CD14-positive monocyte (primary cell): ENCODE data around the gene F10. TPM values are rescaled to one million over a fixed set of nuclear protein-coding genes. Genes with fewer than 3 reads are reported as not detected.

Source experiments
- DNase-seq, 3 donors: peaks; one replicate each; pipeline ENCODE4 v3.0.0-alpha.2; 2011 to 2022
- H2AFZ ChIP-seq: 2 replicates; pipeline ENCODE4 v1.6.0; 2012; ENCODE audit warnings: mild to moderate bottlenecking, low read depth, low read length, inconsistent platforms; ENCODE audit not compliant: insufficient read depth, poor library complexity, severe bottlenecking
- H3K27ac ChIP-seq, 2 donors: 1 replicate in 1 of 2; 2 replicates in 1 of 2; pipeline ENCODE4 v1.5.1; 2012 to 2013; ENCODE audit warnings: low read length in 2 of 2, control low read depth in 1 of 2, inconsistent platforms in 1 of 2, low read depth in 1 of 2, mild to moderate bottlenecking in 1 of 2
- H3K27me3 ChIP-seq, 2 donors: one replicate each; pipeline versions ENCODE4 v1.6.0 to v1.6.1; 2011 to 2013; ENCODE audit warnings: low read length in 2 of 2; ENCODE audit not compliant: control insufficient read depth in 2 of 2, insufficient read depth in 2 of 2
- H3K36me3 ChIP-seq, 2 donors: replicated peaks in 1 of 2; 1 replicate in 1 of 2; 2 replicates in 1 of 2; pipeline versions ENCODE4 v1.5.1 to v1.6.1; 2012 to 2013; ENCODE audit warnings: low read length in 2 of 2, control low read depth in 1 of 2, inconsistent platforms in 1 of 2, mild to moderate bottlenecking in 1 of 2; ENCODE audit not compliant: insufficient read depth in 2 of 2, control insufficient read depth in 1 of 2
- H3K4me1 ChIP-seq, 2 donors: 1 replicate in 1 of 2; 2 replicates in 1 of 2; pipeline versions ENCODE4 v1.5.1 to v1.6.1; 2012 to 2013; ENCODE audit warnings: low read length in 2 of 2, control low read depth in 1 of 2, inconsistent platforms in 1 of 2, mild to moderate bottlenecking in 1 of 2, moderate library complexity in 1 of 2; ENCODE audit not compliant: insufficient read depth in 2 of 2, control insufficient read depth in 1 of 2
- H3K4me2 ChIP-seq: replicated peaks from 2 replicates; pipeline ENCODE3; 2012; ENCODE audit warnings: low read length, moderate library complexity, mild to moderate bottlenecking; ENCODE audit not compliant: poor library complexity, severe bottlenecking; ENCODE audit errors: extremely low read depth
- H3K4me3 ChIP-seq, 3 experiments: fragments of 200-600 bp in 1 of 3; sonication (generic) in 1 of 3; replicated peaks in 1 of 3; 1 replicate in 2 of 3; 2 replicates in 1 of 3; pipeline ENCODE4 v1.5.1; 2011 to 2013; ENCODE audit warnings: low read length in 3 of 3, mild to moderate bottlenecking in 3 of 3, control low read depth in 2 of 3, low read depth in 2 of 3, inconsistent platforms in 1 of 3, moderate library complexity in 1 of 3
- H3K79me2 ChIP-seq: 2 replicates; pipeline ENCODE4 v1.6.0; 2012; ENCODE audit warnings: mild to moderate bottlenecking, control low read depth, inconsistent platforms, low read length, moderate library complexity; ENCODE audit not compliant: insufficient read depth
- H3K9ac ChIP-seq: 2 replicates; pipeline ENCODE4 v1.6.0; 2017; ENCODE audit warnings: low read length, mild to moderate bottlenecking; ENCODE audit not compliant: insufficient read depth, poor library complexity, severe bottlenecking
- H3K9me3 ChIP-seq, 2 donors: replicated peaks in 1 of 2; 1 replicate in 1 of 2; 2 replicates in 1 of 2; pipeline versions ENCODE4 v1.5.1 to v1.6.1; 2012 to 2013; ENCODE audit warnings: low read length in 2 of 2, control low read depth in 1 of 2; ENCODE audit not compliant: control insufficient read depth in 1 of 2, insufficient read depth in 1 of 2
- H4K20me1 ChIP-seq: 2 replicates; pipeline ENCODE4 v1.6.0; 2012; ENCODE audit warnings: mild to moderate bottlenecking, low read length, control low read depth, moderate library complexity; ENCODE audit not compliant: insufficient read depth
- H3K27ac Mint-ChIP-seq, 7 donors: one replicate each; pipeline ENCODE4 v1.8.0; 2020; ENCODE audit warnings: mild to moderate bottlenecking in 7 of 7, mixed read lengths in 7 of 7, moderate library complexity in 6 of 7, inconsistent platforms in 2 of 7
- H3K27me3 Mint-ChIP-seq, 3 donors: one replicate each; pipeline ENCODE4 v1.8.0; 2021 to 2022; ENCODE audit warnings: low read depth in 3 of 3, mild to moderate bottlenecking in 3 of 3, mixed read lengths in 3 of 3, moderate library complexity in 3 of 3, inconsistent platforms in 1 of 3
- H3K36me3 Mint-ChIP-seq, 2 donors: one replicate each; pipeline ENCODE4 v1.8.0; 2020; ENCODE audit warnings: mixed read lengths in 2 of 2, inconsistent platforms in 1 of 2, mild to moderate bottlenecking in 1 of 2
- H3K4me1 Mint-ChIP-seq: one replicate; pipeline ENCODE4 v1.8.0; 2020; ENCODE audit warnings: mild to moderate bottlenecking, mixed read lengths
- H3K4me3 Mint-ChIP-seq, 2 donors: one replicate each; pipeline ENCODE4 v1.8.0; 2020; ENCODE audit warnings: mild to moderate bottlenecking in 2 of 2, mixed read lengths in 2 of 2, moderate library complexity in 1 of 2
- H3K9me3 Mint-ChIP-seq, 7 donors: one replicate each; pipeline ENCODE4 v1.8.0; 2020 to 2022; ENCODE audit warnings: mixed read lengths in 7 of 7, mild to moderate bottlenecking in 6 of 7, moderate library complexity in 6 of 7, inconsistent platforms in 2 of 7
- CTCF ChIP-seq: fragments of 200-600 bp; IDR thresholded peaks from one replicate; pipeline ENCODE4 v1.8.0; 2022; ENCODE audit warnings: antibody characterized with exemption, mild to moderate bottlenecking
- WGBS: methylation state at CpG from one replicate; pipeline ENCODE4 v1.1.5; 2013; ENCODE audit warnings: missing lambda C conversion rate; ENCODE audit not compliant: insufficient coverage; 5-methylcytosine and 5-hydroxymethylcytosine counted together
- intact Hi-C, 2 donors: fragments of 100-400 bp; cut with micrococcal nuclease; formaldehyde crosslinking; loops; one replicate each; pipeline versions ENCODE4 v1.15.0 to v1.15.1; 2023
- polyA plus RNA-seq, 3 donors: library from polyadenylated mRNA; depleted of rRNA in 1 of 3; unstranded in 2 of 3; stranded (reverse) in 1 of 3; fragments of 300-500 nt in 2 of 3; fragments of >200 nt in 1 of 3; fragmentation: Illumina TruSeq in 2 of 3; gene quantifications; 1 replicate in 2 of 3; 2 replicates in 1 of 3; pipeline ENCODE4 v1.2.3, GENCODE V29; 2012 to 2021

F10 gene
- polyA plus RNA-seq, 3 donors: not detected

GRCh38 chr13:113092776-113093579 lies 29.6 kb upstream of the F10 start:
- Mint-ChIP-seq H3K4me3 (no peak overlapping the region), H3K27me3 (peaks cover 0 to 2% (median 0%) of the 10 kb centered on the region in 3 donors), H3K36me3 (no peaks in the 10 kb centered on the region), H3K4me1 (no peaks in the 10 kb centered on the region), H3K9me3 (no peaks in the 10 kb centered on the region), H3K27ac (no peak overlapping the region)
- Histone ChIP-seq H3K9me3 (no peaks in the 10 kb centered on the region), H3K27me3 (no peaks in the 10 kb centered on the region), H3K4me1 (no peaks in the 10 kb centered on the region), H2AFZ (no peak overlapping the region), H3K4me2 (no peak overlapping the region), H3K27ac (no peak overlapping the region), H4K20me1 (no peaks in the 10 kb centered on the region), H3K9ac (no peak overlapping the region), H3K4me3 (no peak overlapping the region), H3K79me2 (no peaks in the 10 kb centered on the region), H3K36me3 (no peaks in the 10 kb centered on the region)
- DNase-seq: no peak
- WGBS: 95% methylated on average over 23 of the region's 25 CpGs
- intact Hi-C loops: no loop called here
- no peak for TF ChIP-seq CTCF

- DNase-seq: no peak
- 91% methylated on average over 24 of the region's 29 CpGs for WGBS
- Histone ChIP-seq H3K79me2 (no peaks in the 10 kb centered on the region), H3K9me3 (no peaks in the 10 kb centered on the region), H3K27me3 (no peaks in the 10 kb centered on the region), H3K4me1 (no peaks in the 10 kb centered on the region), H3K4me3 (no peak overlapping the region), H3K9ac (no peak overlapping the region), H3K4me2 (no peak overlapping the region), H2AFZ (no peak overlapping the region), H3K27ac (no peak overlapping the region), H3K36me3 (no peaks in the 10 kb centered on the region), H4K20me1 (no peaks in the 10 kb centered on the region)
- Mint-ChIP-seq H3K27ac (no peak overlapping the region), H3K9me3 (no peaks in the 10 kb centered on the region), H3K36me3 (no peaks in the 10 kb centered on the region), H3K27me3 (peaks cover 0 to 2% (median 0%) of the 10 kb centered on the region in 3 donors), H3K4me1 (no peaks in the 10 kb centered on the region), H3K4me3 (no peak overlapping the region)
- no peak for TF ChIP-seq CTCF
- intact Hi-C loops: no loop called here
These were observed 28.8 kb upstream of the F10 start for GRCh38 chr13:113093580-113094409.
